Kidney epithelial cell (primary cell): Measurements from ENCODE around the gene NR1I2. TPM values are rescaled to one million over a fixed set of nuclear protein-coding genes. Genes with fewer than 3 reads are reported as not detected.

ENCODE experiments used
- DNase-seq: peaks from one replicate; pipeline ENCODE4 v3.0.0-alpha.2; 2010; ENCODE audit warnings: low read depth
- H3K27me3 ChIP-seq: 2 replicates; pipeline ENCODE4 v1.6.0; 2011; ENCODE audit warnings: low read length; ENCODE audit not compliant: control insufficient read depth, insufficient read depth
- H3K36me3 ChIP-seq: 2 replicates; pipeline ENCODE4 v1.5.1; 2011; ENCODE audit warnings: low read length; ENCODE audit not compliant: control insufficient read depth, insufficient read depth
- H3K4me3 ChIP-seq: 2 replicates; pipeline ENCODE4 v1.5.1; 2011; ENCODE audit warnings: low read depth, mild to moderate bottlenecking, control low read depth, low read length
- total RNA-seq: library from RNA; depleted of rRNA; stranded (reverse); fragments of >200 nt; gene quantifications from 2 replicates; pipeline ENCODE4 v1.2.3, GENCODE V29; 2015
- TF ChIP-seq, protein P1 (sequence below): IDR thresholded peaks from 2 replicates; pipeline ENCODE4 v1.5.1; 2011; ENCODE audit warnings: mild to moderate bottlenecking, moderate library complexity, low read length, control low read depth, inconsistent platforms; ENCODE audit not compliant: insufficient read depth, poor library complexity, severe bottlenecking

The NR1I2 gene
- total RNA-seq, 1 donor from 2014 or later = 0.79 TPM

- Histone ChIP-seq H3K4me3 (no peak overlapping the region), H3K27me3 (no peaks in the 10 kb centered on the region), H3K36me3 (no peaks in the 10 kb centered on the region)
- DNase-seq = no peak
- TF ChIP-seq, protein P1, sequence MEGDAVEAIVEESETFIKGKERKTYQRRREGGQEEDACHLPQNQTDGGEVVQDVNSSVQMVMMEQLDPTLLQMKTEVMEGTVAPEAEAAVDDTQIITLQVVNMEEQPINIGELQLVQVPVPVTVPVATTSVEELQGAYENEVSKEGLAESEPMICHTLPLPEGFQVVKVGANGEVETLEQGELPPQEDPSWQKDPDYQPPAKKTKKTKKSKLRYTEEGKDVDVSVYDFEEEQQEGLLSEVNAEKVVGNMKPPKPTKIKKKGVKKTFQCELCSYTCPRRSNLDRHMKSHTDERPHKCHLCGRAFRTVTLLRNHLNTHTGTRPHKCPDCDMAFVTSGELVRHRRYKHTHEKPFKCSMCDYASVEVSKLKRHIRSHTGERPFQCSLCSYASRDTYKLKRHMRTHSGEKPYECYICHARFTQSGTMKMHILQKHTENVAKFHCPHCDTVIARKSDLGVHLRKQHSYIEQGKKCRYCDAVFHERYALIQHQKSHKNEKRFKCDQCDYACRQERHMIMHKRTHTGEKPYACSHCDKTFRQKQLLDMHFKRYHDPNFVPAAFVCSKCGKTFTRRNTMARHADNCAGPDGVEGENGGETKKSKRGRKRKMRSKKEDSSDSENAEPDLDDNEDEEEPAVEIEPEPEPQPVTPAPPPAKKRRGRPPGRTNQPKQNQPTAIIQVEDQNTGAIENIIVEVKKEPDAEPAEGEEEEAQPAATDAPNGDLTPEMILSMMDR = no peak
These were observed 10.4 kb downstream of the NR1I2 start for GRCh38 chr3:119792270-119792669.

DNA sequence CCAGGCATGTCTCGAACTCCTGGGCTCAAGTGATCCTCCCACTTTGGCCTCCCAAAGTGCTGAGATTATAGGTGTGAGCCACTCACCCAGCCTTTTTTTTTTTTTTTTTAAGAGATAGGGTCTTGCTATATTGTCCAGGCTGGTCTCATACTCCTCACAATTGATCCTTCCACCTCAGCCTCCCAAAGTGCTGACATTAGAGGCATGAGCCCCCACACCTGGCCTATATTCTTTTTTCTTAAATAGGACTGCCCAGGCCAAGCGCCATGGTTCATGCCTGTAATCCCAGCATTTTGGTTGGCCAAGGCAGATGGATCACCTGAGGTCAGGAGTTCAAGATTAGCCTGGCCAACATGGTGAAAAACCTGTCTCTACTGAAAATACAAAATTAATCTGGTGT, 12.5 kb downstream of the NR1I2 start:
- TF ChIP-seq, protein P1 = no peak

GRCh38 chr3:119794971-119795612, 13.2 kb downstream of the NR1I2 start:
- TF ChIP-seq, protein P1 = no peak
- Histone ChIP-seq H3K27me3 (no peaks in the 10 kb centered on the region), H3K36me3 (no peaks in the 10 kb centered on the region), H3K4me3 (no peak overlapping the region)
- DNase-seq = no peak

More for the DNA sequence above, 12.5 kb downstream of the NR1I2 start:
- H3K36me3 ChIP-seq = no peaks in the 10 kb centered on the region
- no peak for DNase-seq
- no peak overlapping the region for H3K4me3 ChIP-seq
- H3K27me3 ChIP-seq = no peaks in the 10 kb centered on the region

DNA sequence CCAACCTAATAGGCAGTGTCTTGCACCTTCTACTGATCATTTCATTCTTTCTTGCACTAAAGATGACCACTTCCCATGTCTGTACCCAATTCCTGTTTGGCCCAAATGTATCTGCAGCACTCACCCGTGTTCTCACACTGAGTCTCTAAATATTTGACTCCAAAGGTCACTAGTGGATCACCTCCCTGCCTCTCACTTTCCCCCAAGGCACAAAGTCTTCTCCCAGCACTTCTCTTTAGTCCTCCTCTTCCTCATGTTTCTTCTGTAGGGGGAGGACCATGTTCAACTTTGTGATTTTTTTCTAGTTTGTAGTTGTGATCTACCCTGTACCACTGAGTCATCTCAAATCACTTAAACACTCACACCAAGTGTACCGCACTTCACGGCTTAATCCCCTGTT, 13.9 kb downstream of the NR1I2 start:
- Histone ChIP-seq H3K36me3 (no peaks in the 10 kb centered on the region), H3K4me3 (no peak overlapping the region), H3K27me3 (no peaks in the 10 kb centered on the region)
- no peak for DNase-seq
- TF ChIP-seq, protein P1 = no peak

- Histone ChIP-seq H3K4me3 (no peak overlapping the region), H3K27me3 (no peaks in the 10 kb centered on the region), H3K36me3 (no peaks in the 10 kb centered on the region)
- TF ChIP-seq, protein P1 = no peak
- no peak for DNase-seq
These were observed 14.5 kb downstream of the NR1I2 start for GRCh38 chr3:119796368-119796767.

DNA sequence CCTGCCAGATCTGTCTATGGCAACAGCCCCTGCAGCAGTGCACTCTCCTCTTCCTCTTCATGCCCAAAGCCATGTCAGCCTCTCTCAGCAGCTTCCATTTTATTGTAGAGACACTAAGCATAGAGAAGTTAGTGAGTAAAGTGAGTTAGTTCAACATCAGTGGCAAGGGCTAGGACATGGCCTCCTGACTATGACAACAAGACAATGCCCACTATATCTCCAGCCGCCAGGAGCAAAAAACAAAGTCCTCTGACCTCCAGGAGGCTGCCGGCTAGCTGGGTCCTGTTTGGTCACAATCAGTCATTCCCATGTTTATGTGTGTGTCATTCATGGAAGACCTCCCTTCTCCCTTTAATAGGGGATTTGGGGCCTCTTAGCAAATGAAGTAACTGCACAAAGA, 14.9 kb downstream of the NR1I2 start:
- DNase-seq = no peak
- Histone ChIP-seq H3K4me3 (no peak overlapping the region), H3K27me3 (no peaks in the 10 kb centered on the region), H3K36me3 (no peaks in the 10 kb centered on the region)
- TF ChIP-seq, protein P1 = no peak
